ENCODE results near the gene CMTM6.

CMTM6 gene

GRCh38 chr3:32542807-32543206 is 40.2 kb upstream of the CMTM6 start:
- no peaks in the 10 kb centered on the region for H3K9me3 ChIP-seq (ENCODE audit: insufficient read depth, low read depth, low read length)
- H3K36me3 ChIP-seq (ENCODE audit: insufficient read depth, low read length): peaks cover 42% of the 10 kb centered on the region
- no peak for TF ChIP-seq CTCF (conservative IDR thresholded peaks at IDR 0.05; ENCODE audit: low read length)
- no peak for TF ChIP-seq EZH2phosphoT487 (IDR thresholded peaks at IDR 0.05; ENCODE audit: borderline replicate concordance)
- H3K9ac ChIP-seq (ENCODE audit: low read depth, low read length, poor library complexity, severe bottlenecking): no peak overlapping the region
- no peaks in the 10 kb centered on the region for H3F3A ChIP-seq (ENCODE audit: low read depth)
- H3K27me3 ChIP-seq (ENCODE audit: insufficient read depth, low read length, poor library complexity, severe bottlenecking): no peaks in the 10 kb centered on the region
- H3K4me1 ChIP-seq (ENCODE audit: insufficient read depth, low read length, poor library complexity, severe bottlenecking): no peaks in the 10 kb centered on the region
- H3K9me2 ChIP-seq (replicated peaks; ENCODE audit: low read depth, low read length): no peaks in the 10 kb centered on the region
- no peak overlapping the region for H3K4me2 ChIP-seq (ENCODE audit: low read depth, low read length, poor library complexity, severe bottlenecking)
- H2AFZ ChIP-seq (ENCODE audit: low read length): no peak overlapping the region
- H3K4me3 ChIP-seq (ENCODE audit: low read length, poor library complexity, severe bottlenecking): no peak overlapping the region
- H3K79me2 ChIP-seq (ENCODE audit: insufficient read depth, low read length): peaks cover 45% of the 10 kb centered on the region
- peaks cover 20% of the 10 kb centered on the region for H4K20me1 ChIP-seq (ENCODE audit: insufficient read depth, low read length, poor library complexity, severe bottlenecking)

- H3K4me2 ChIP-seq (ENCODE audit: low read depth, low read length, poor library complexity, severe bottlenecking): no peak overlapping the region
- peaks cover 27% of the 10 kb centered on the region for H3K79me2 ChIP-seq (ENCODE audit: insufficient read depth, low read length)
- H3K27me3 ChIP-seq (ENCODE audit: insufficient read depth, low read length, poor library complexity, severe bottlenecking): no peaks in the 10 kb centered on the region
- no peaks in the 10 kb centered on the region for H3F3A ChIP-seq (ENCODE audit: low read depth)
- H3K4me3 ChIP-seq (ENCODE audit: low read length, poor library complexity, severe bottlenecking): no peak overlapping the region
- no peak overlapping the region for H3K9ac ChIP-seq (ENCODE audit: low read depth, low read length, poor library complexity, severe bottlenecking)
- peaks cover 58% of the 10 kb centered on the region for H3K36me3 ChIP-seq (ENCODE audit: insufficient read depth, low read length)
- peaks cover 9% of the 10 kb centered on the region for H4K20me1 ChIP-seq (ENCODE audit: insufficient read depth, low read length, poor library complexity, severe bottlenecking)
- H2AFZ ChIP-seq (ENCODE audit: low read length): no peak overlapping the region
- H3K9me3 ChIP-seq (ENCODE audit: insufficient read depth, low read depth, low read length): no peaks in the 10 kb centered on the region
- no peak for TF ChIP-seq EZH2phosphoT487 (IDR thresholded peaks at IDR 0.05; ENCODE audit: borderline replicate concordance)
- TF ChIP-seq CTCF (conservative IDR thresholded peaks at IDR 0.05; ENCODE audit: low read length): no peak
- no peaks in the 10 kb centered on the region for H3K4me1 ChIP-seq (ENCODE audit: insufficient read depth, low read length, poor library complexity, severe bottlenecking)
- no peaks in the 10 kb centered on the region for H3K9me2 ChIP-seq (replicated peaks; ENCODE audit: low read depth, low read length)
Observed at GRCh38 chr3:32540899-32541298, 38.2 kb upstream of the CMTM6 start.

GRCh38 chr3:32532434-32532833 is 29.8 kb upstream of the CMTM6 start:
- TF ChIP-seq CTCF (conservative IDR thresholded peaks at IDR 0.05; ENCODE audit: low read length) (no peak), EZH2phosphoT487 (IDR thresholded peaks at IDR 0.05; ENCODE audit: borderline replicate concordance) (no peak)
- Histone ChIP-seq H3K9me2 (replicated peaks; ENCODE audit: low read depth, low read length) (no peaks in the 10 kb centered on the region), H3K9ac (ENCODE audit: low read depth, low read length, poor library complexity, severe bottlenecking) (no peak overlapping the region), H3K79me2 (ENCODE audit: insufficient read depth, low read length) (no peaks in the 10 kb centered on the region), H3K4me1 (ENCODE audit: insufficient read depth, low read length, poor library complexity, severe bottlenecking) (no peaks in the 10 kb centered on the region), H3K9me3 (ENCODE audit: insufficient read depth, low read depth, low read length) (no peaks in the 10 kb centered on the region), H3F3A (ENCODE audit: low read depth) (0 out of 2 replicates have a peak, but pooled peaks cover 4% of the 10 kb centered on the region), H4K20me1 (ENCODE audit: insufficient read depth, low read length, poor library complexity, severe bottlenecking) (peaks cover 14% of the 10 kb centered on the region), H3K4me3 (ENCODE audit: low read length, poor library complexity, severe bottlenecking) (no peak overlapping the region), H2AFZ (ENCODE audit: low read length) (no peak overlapping the region), H3K4me2 (ENCODE audit: low read depth, low read length, poor library complexity, severe bottlenecking) (no peak overlapping the region), H3K36me3 (ENCODE audit: insufficient read depth, low read length) (peaks cover 79% of the 10 kb centered on the region), H3K27me3 (ENCODE audit: insufficient read depth, low read length, poor library complexity, severe bottlenecking) (no peaks in the 10 kb centered on the region)
